RWPE2 (cell line): ENCODE measurements around the gene PSMD2.

Experiments used
- ATAC-seq: fragments of 200-7000 bp; cut with Tn5 transposase; 3 replicates; pipeline ENCODE4 v1.9.1; 2021; ENCODE audit warnings: low read depth
- DNase-seq: peaks from one replicate; pipeline ENCODE4 v3.0.0-alpha.2; 2020; ENCODE audit warnings: low spot score
- H3K27ac ChIP-seq: fragments of 450-650 bp; 2 replicates; pipeline ENCODE4 v1.5.1; 2017; ENCODE audit warnings: mild to moderate bottlenecking; ENCODE audit not compliant: poor library complexity, severe bottlenecking
- H3K27me3 ChIP-seq: fragments of 250-450 bp; sonication (Bioruptor Pico); 2 replicates; pipeline ENCODE4 v1.5.1; 2021; ENCODE audit warnings: mild to moderate bottlenecking, moderate library complexity; ENCODE audit not compliant: insufficient read depth, poor library complexity, severe bottlenecking
- H3K36me3 ChIP-seq: fragments of 250-450 bp; sonication (Bioruptor Pico); 2 replicates; pipeline ENCODE4 v1.5.1; 2020; ENCODE audit warnings: low read depth, mild to moderate bottlenecking, moderate library complexity
- H3K4me1 ChIP-seq: fragments of 250-450 bp; sonication (Bioruptor Pico); 2 replicates; pipeline ENCODE4 v1.5.1; 2021; ENCODE audit warnings: mild to moderate bottlenecking, moderate library complexity; ENCODE audit not compliant: insufficient read depth, poor library complexity, severe bottlenecking
- H3K4me3 ChIP-seq: fragments of 250-450 bp; sonication (Bioruptor Pico); 2 replicates; pipeline ENCODE4 v1.5.1; 2021; ENCODE audit warnings: mild to moderate bottlenecking, moderate library complexity; ENCODE audit not compliant: severe bottlenecking
- H3K9me3 ChIP-seq: fragments of 250-450 bp; sonication (Bioruptor Pico); 2 replicates; pipeline ENCODE4 v1.5.1; 2021; ENCODE audit warnings: mild to moderate bottlenecking, moderate library complexity; ENCODE audit not compliant: severe bottlenecking
- TF ChIP-seq, protein P1 (sequence below): fragments of 450-650 bp; IDR thresholded peaks from one replicate; pipeline ENCODE4 v1.5.1; 2017; ENCODE audit warnings: mild to moderate bottlenecking, moderate library complexity; ENCODE audit not compliant: poor library complexity, severe bottlenecking

Gene PSMD2

GRCh38 chr3:184325715-184326369, 26.8 kb downstream of the PSMD2 start:
- peak; percentile 35; the same call in 1 of the 3 replicates for ATAC-seq
- TF ChIP-seq, protein P1, sequence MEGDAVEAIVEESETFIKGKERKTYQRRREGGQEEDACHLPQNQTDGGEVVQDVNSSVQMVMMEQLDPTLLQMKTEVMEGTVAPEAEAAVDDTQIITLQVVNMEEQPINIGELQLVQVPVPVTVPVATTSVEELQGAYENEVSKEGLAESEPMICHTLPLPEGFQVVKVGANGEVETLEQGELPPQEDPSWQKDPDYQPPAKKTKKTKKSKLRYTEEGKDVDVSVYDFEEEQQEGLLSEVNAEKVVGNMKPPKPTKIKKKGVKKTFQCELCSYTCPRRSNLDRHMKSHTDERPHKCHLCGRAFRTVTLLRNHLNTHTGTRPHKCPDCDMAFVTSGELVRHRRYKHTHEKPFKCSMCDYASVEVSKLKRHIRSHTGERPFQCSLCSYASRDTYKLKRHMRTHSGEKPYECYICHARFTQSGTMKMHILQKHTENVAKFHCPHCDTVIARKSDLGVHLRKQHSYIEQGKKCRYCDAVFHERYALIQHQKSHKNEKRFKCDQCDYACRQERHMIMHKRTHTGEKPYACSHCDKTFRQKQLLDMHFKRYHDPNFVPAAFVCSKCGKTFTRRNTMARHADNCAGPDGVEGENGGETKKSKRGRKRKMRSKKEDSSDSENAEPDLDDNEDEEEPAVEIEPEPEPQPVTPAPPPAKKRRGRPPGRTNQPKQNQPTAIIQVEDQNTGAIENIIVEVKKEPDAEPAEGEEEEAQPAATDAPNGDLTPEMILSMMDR: no peak

GRCh38 chr3:184327171-184327570, 28.1 kb downstream of the PSMD2 start:
- Histone ChIP-seq H3K27ac (no peak overlapping the region), H3K36me3 (peaks cover 100% of the 10 kb centered on the region), H3K27me3 (no peaks in the 10 kb centered on the region), H3K9me3 (no peaks in the 10 kb centered on the region), H3K4me1 (peaks cover 6% of the 10 kb centered on the region), H3K4me3 (no peak overlapping the region)
- DNase-seq (no peak), ATAC-seq (no peak)
- TF ChIP-seq, protein P1: no peak

More at GRCh38 chr3:184325715-184326369, 26.8 kb downstream of the PSMD2 start:
- no peak for DNase-seq
- Histone ChIP-seq H3K4me3 (no peak overlapping the region), H3K27ac (no peak overlapping the region), H3K27me3 (no peaks in the 10 kb centered on the region), H3K4me1 (no peaks in the 10 kb centered on the region), H3K36me3 (peaks cover 100% of the 10 kb centered on the region), H3K9me3 (no peaks in the 10 kb centered on the region)

GRCh38 chr3:184328516-184328915, 29.5 kb downstream of the PSMD2 start:
- no peak for DNase-seq

DNA sequence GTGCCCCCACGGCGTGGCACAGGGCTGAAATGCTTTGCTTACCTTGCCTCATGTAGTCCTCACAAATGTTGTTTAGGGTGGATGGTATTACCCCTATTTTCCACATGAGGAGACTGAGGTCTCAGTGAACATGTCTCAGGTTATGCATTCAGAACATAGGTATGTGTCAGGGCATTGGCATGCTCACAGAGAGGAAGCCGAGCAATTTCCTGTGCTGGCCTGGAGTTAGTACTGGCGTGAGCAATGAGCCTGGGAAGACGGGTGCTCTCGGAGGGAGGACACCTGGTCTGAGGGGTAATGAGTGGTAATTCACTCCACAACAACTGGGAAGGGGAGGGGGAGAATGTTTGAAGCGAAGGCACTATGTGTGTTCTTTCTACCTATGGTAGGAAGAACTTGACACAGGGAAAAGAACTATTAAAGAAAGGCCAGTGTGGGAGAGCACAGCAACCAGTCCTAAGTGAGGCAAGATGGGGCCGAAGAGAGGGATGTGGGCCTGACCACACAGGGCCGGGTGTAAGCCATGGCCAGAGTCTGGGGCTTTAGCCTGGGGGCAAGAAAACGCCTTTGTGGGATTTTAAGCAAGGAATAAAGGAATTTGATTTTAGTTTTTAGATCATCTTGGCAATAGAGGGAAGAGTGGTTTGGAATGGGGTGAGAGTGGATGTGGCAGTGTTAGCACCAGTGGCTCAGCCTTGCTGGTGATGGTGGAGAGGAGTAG, 33.5 kb downstream of the PSMD2 start:
- Histone ChIP-seq H3K4me3 (no peak overlapping the region), H3K36me3 (peaks cover 86% of the 10 kb centered on the region), H3K9me3 (no peaks in the 10 kb centered on the region), H3K4me1 (peaks cover 36% of the 10 kb centered on the region), H3K27me3 (no peaks in the 10 kb centered on the region), H3K27ac (peak overlapping the region; percentile 98)
- peak; percentile 86 for DNase-seq
- TF ChIP-seq, protein P1: peak; percentile 11
- peak; percentile 81 for ATAC-seq

More at GRCh38 chr3:184328516-184328915, 29.5 kb downstream of the PSMD2 start:
- Histone ChIP-seq H3K27me3 (no peaks in the 10 kb centered on the region), H3K9me3 (no peaks in the 10 kb centered on the region), H3K27ac (no peak overlapping the region), H3K4me3 (no peak overlapping the region), H3K36me3 (peaks cover 100% of the 10 kb centered on the region), H3K4me1 (peaks cover 18% of the 10 kb centered on the region)
- TF ChIP-seq, protein P1: no peak
- no peak for ATAC-seq
